Melanocyte of skin (primary cell): ENCODE data around the gene DCAF6. TPM values are rescaled to one million over a fixed set of nuclear protein-coding genes. Genes with fewer than 3 reads are reported as not detected.

Source experiments
- small RNA-seq, 2 donors: library from RNA; depleted of rRNA; stranded (forward); fragments of <200 nt; gene quantifications; one replicate each; pipeline ENCODE3, GENCODE V24; 2012
- total RNA-seq, 2 donors: library from RNA; depleted of rRNA; stranded (reverse); fragments of >200 nt; gene quantifications; 2 replicates each; pipeline ENCODE4 v1.2.3, GENCODE V29; 2012

The DCAF6 gene
- 10 to 100 TPM; 41.6 to 48.6 TPM for total RNA-seq

GRCh38 chr1:167936068-167936929 lies at the start of gene DCAF6:
Gene DCAF6 (plus strand): TSS chr1:167936683. CDS start chr1:167936912, 229 bp downstream.

GRCh38 chr1:167913895-167914496 lies 22.5 kb upstream of the DCAF6 start, which contains the start of gene ADCY10:
Gene ADCY10 (minus strand): TSS chr1:167914134. CDS start chr1:167905140, 8,994 bp downstream.

GRCh38 chr1:167936930-167937708 lies 636 bp downstream of the DCAF6 start, which contains the start of gene MPC2:
Gene MPC2 (minus strand): TSS chr1:167937072. CDS start chr1:167935841, 1,231 bp downstream.

Small RNA genes lying within 50 kb of the gene (small RNA-seq; reads per million reads assigned to genes)
- gene MIR1255B2: 0 reads per million in 2 donors

Other genes with a start within 250 kb of the DCAF6 start
- gene MPZL1, start 214.7 kb upstream of the DCAF6 start, total RNA-seq: 10 to 100 TPM; 26.2 to 46.3 TPM
- under 1 TPM; under 0.01 TPM for gene ADCY10, start 22.5 kb upstream of the DCAF6 start, total RNA-seq
- gene MPC2, start 389 bp downstream of the DCAF6 start, total RNA-seq: 10 to 100 TPM; 19.6 to 26.3 TPM
- 10 to 100 TPM; 14.1 to 15.7 TPM for gene GPR161, start 200.2 kb downstream of the DCAF6 start, total RNA-seq
- gene TIPRL, start 242.3 kb downstream of the DCAF6 start, total RNA-seq: 10 to 100 TPM; 36.8 to 43.3 TPM